Calu3 (cell line): ENCODE measurements around the gene SNX8. TPM values are rescaled to one million over a fixed set of nuclear protein-coding genes. Genes with fewer than 3 reads are reported as not detected.

Experiments used
- BruUV-seq: library from RNA; stranded (reverse); fragments of 400-500 nt; replicated peaks from 2 replicates; lab custom pipeline; 2021; lab: Mats Ljungman, UMichigan
- CTCF ChIA-PET: fragments of 300-600 bp; sonication (Branson Sonifier 250); formaldehyde crosslinking; loops from one replicate; lab custom pipeline; 2022; ENCODE audit warnings: antibody characterized with exemption; lab: Charles Lee
- DNase-seq: peaks from one replicate; pipeline ENCODE4 v3.0.0; 2022
- H3K27ac Mint-ChIP-seq: one replicate; pipeline ENCODE4 v1.8.0; 2022; ENCODE audit warnings: mixed read lengths; ENCODE audit not compliant: unreplicated experiment
- H3K27me3 Mint-ChIP-seq: one replicate; pipeline ENCODE4 v1.8.0; 2022; ENCODE audit warnings: mixed read lengths; ENCODE audit not compliant: unreplicated experiment
- H3K36me3 Mint-ChIP-seq: one replicate; pipeline ENCODE4 v1.8.0; 2022; ENCODE audit warnings: mild to moderate bottlenecking, moderate library complexity, mixed read lengths; ENCODE audit not compliant: insufficient read depth, unreplicated experiment
- H3K4me1 Mint-ChIP-seq: one replicate; pipeline ENCODE4 v1.8.0; 2022; ENCODE audit warnings: mild to moderate bottlenecking, low read depth, mixed read lengths; ENCODE audit not compliant: unreplicated experiment
- H3K4me3 Mint-ChIP-seq: one replicate; pipeline ENCODE4 v1.8.0; 2022; ENCODE audit warnings: mild to moderate bottlenecking, low read depth, moderate library complexity, mixed read lengths; ENCODE audit not compliant: unreplicated experiment
- H3K9me3 Mint-ChIP-seq: one replicate; pipeline ENCODE4 v1.8.0; 2022; ENCODE audit warnings: low read depth, mixed read lengths; ENCODE audit not compliant: unreplicated experiment
- CTCF ChIP-seq: fragments of 200-600 bp; IDR thresholded peaks from one replicate; pipeline ENCODE4 v1.8.0; 2022; ENCODE audit warnings: antibody characterized with exemption; ENCODE audit not compliant: unreplicated experiment
- intact Hi-C: fragments of 100-400 bp; cut with micrococcal nuclease; formaldehyde crosslinking; loops from one replicate; pipeline ENCODE4 v1.10.0; 2022; ENCODE audit not compliant: unreplicated experiment
- total RNA-seq: library from RNA; stranded (reverse); gene quantifications from 2 replicates; pipeline ENCODE4 v1.2.3, GENCODE V29; 2022

The SNX8 gene
- total RNA-seq, 1 experiment from 2014 or later = 57.0 TPM

- no peaks in the 10 kb centered on the region for H3K4me1 Mint-ChIP-seq
- H3K4me3 Mint-ChIP-seq = no peak overlapping the region
- intact Hi-C loops = no loop called here
- no peak overlapping the region for H3K27ac Mint-ChIP-seq
- CTCF ChIA-PET = no interaction called here
- no peaks in the 10 kb centered on the region for H3K27me3 Mint-ChIP-seq
- DNase-seq = no peak
- no TSS peak for BruUV-seq
- no peak for TF ChIP-seq CTCF
- H3K9me3 Mint-ChIP-seq = no peaks in the 10 kb centered on the region
- peaks cover 65% of the 10 kb centered on the region for H3K36me3 Mint-ChIP-seq
Measured at GRCh38 chr7:2219136-2219535, 95.1 kb downstream of the SNX8 start.

- no TSS peak for BruUV-seq
- no peak overlapping the region for H3K4me3 Mint-ChIP-seq
- intact Hi-C loops = no loop called here
Measured at GRCh38 chr7:2218444-2218785, 95.8 kb downstream of the SNX8 start.

GRCh38 chr7:2217716-2218443, 96.4 kb downstream of the SNX8 start:
- BruUV-seq = no TSS peak
- DNase-seq = no peak
- H3K36me3 Mint-ChIP-seq = peaks cover 59% of the 10 kb centered on the region
- CTCF ChIA-PET = no interaction called here
- no peaks in the 10 kb centered on the region for H3K4me1 Mint-ChIP-seq
- H3K27me3 Mint-ChIP-seq = no peaks in the 10 kb centered on the region
- H3K9me3 Mint-ChIP-seq = no peaks in the 10 kb centered on the region
- H3K27ac Mint-ChIP-seq = no peak overlapping the region
- intact Hi-C loops = no loop called here
- TF ChIP-seq CTCF = no peak
- no peak overlapping the region for H3K4me3 Mint-ChIP-seq

More at GRCh38 chr7:2218444-2218785, 95.8 kb downstream of the SNX8 start:
- CTCF ChIA-PET = no interaction called here
- H3K9me3 Mint-ChIP-seq = no peaks in the 10 kb centered on the region
- no peaks in the 10 kb centered on the region for H3K4me1 Mint-ChIP-seq
- H3K36me3 Mint-ChIP-seq = peaks cover 64% of the 10 kb centered on the region
- DNase-seq = no peak
- no peaks in the 10 kb centered on the region for H3K27me3 Mint-ChIP-seq
- TF ChIP-seq CTCF = no peak
- no peak overlapping the region for H3K27ac Mint-ChIP-seq

- intact Hi-C loops = no loop called here
- H3K4me1 Mint-ChIP-seq = no peaks in the 10 kb centered on the region
- no peak overlapping the region for H3K4me3 Mint-ChIP-seq
- H3K27me3 Mint-ChIP-seq = no peaks in the 10 kb centered on the region
- no peak overlapping the region for H3K27ac Mint-ChIP-seq
- TF ChIP-seq CTCF = no peak
- BruUV-seq = no TSS peak
- no peaks in the 10 kb centered on the region for H3K9me3 Mint-ChIP-seq
- DNase-seq = no peak
- CTCF ChIA-PET = interaction anchor here (0.7 kb wide), 1 partner anchor 392 kb away, joined by 3 read pairs; no protein-coding TSS in a partner anchor
- H3K36me3 Mint-ChIP-seq = peaks cover 54% of the 10 kb centered on the region
Measured at GRCh38 chr7:2217206-2217605, 97.0 kb downstream of the SNX8 start.
